AG09309 (cell line): ENCODE results near the gene CLINT1.

Experiments used
- DNase-seq: peaks from one replicate; pipeline ENCODE4 v3.0.0-alpha.2; 2010; ENCODE audit warnings: low read depth
- H3K4me3 ChIP-seq: 2 replicates; pipeline ENCODE4 v1.5.1; 2011; ENCODE audit warnings: mild to moderate bottlenecking, low read depth, low read length, moderate library complexity; ENCODE audit not compliant: control insufficient read depth
- TF ChIP-seq, protein P1 (sequence below): IDR thresholded peaks from 2 replicates; pipeline ENCODE4 v1.5.1; 2011; ENCODE audit warnings: mild to moderate bottlenecking, low read depth, low read length, inconsistent platforms; ENCODE audit not compliant: insufficient read depth, control insufficient read depth; ENCODE audit errors: missing control alignments

The CLINT1 gene

DNA sequence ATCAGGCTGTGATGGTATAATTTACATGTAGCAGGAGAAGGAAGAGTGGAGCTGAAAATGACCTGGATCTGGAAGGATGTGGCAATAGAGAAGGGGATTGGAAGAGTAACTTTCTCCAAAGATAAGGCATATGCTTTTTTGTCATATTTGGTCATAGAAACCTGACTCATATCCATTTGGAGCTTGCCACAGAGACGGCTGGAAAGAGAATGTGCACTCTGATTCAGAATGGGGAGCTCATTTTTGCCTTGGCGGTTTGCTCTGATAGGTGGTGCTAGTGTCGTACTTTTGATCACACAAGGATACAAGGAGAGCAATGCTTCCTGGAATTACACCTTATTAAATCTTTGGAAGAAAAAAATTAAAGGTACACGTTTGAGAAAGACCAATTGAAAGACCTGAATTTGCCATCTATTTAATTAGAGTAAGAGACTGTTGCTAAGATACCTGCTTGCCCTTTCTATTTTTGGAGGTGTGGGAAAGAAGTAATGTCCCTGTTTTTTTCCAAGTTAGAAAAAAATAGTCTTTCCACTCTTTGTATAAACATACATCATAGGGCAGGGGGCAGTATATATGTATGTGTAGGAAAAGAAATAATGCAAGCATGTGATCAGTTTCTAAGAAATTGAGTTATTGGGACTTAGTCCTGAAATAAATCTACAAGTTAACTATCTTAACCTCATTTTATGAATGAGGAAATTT lies 110.0 kb downstream of the CLINT1 start:
- DNase-seq: peak; percentile 75
- no peak overlapping the region for H3K4me3 ChIP-seq
- TF ChIP-seq, protein P1, sequence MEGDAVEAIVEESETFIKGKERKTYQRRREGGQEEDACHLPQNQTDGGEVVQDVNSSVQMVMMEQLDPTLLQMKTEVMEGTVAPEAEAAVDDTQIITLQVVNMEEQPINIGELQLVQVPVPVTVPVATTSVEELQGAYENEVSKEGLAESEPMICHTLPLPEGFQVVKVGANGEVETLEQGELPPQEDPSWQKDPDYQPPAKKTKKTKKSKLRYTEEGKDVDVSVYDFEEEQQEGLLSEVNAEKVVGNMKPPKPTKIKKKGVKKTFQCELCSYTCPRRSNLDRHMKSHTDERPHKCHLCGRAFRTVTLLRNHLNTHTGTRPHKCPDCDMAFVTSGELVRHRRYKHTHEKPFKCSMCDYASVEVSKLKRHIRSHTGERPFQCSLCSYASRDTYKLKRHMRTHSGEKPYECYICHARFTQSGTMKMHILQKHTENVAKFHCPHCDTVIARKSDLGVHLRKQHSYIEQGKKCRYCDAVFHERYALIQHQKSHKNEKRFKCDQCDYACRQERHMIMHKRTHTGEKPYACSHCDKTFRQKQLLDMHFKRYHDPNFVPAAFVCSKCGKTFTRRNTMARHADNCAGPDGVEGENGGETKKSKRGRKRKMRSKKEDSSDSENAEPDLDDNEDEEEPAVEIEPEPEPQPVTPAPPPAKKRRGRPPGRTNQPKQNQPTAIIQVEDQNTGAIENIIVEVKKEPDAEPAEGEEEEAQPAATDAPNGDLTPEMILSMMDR: no peak

GRCh38 chr5:157747766-157748700 lies 110.9 kb downstream of the CLINT1 start:
- DNase-seq: no peak
- no peak overlapping the region for H3K4me3 ChIP-seq
- TF ChIP-seq, protein P1: no peak

DNA sequence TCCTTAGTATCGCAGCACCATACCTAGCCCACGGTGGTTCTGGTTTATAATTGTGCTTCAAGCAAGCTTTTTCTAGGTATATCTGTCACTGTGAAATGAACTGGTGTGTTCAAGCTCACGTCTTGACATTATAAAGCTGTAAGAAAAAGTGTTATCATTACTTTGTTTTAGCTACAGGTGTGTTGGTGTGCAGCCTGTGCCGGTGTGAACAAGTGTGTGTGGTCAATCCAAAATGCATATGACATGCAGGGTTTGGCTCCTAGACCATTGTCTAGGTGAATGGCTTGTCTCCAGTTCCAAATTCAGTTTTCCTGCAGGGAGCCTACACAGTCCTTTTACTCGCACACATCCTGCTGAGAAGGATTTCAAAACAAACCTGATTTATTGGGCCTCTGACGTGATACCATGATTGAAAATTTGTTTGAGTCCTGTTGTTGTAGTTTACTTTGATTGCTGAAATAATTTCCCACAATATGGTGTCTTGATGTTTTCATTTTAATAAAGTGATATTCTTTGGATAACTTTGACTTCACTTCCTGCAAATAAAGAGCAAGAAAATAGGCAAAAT lies 111.7 kb downstream of the CLINT1 start:
- TF ChIP-seq, protein P1: no peak
- H3K4me3 ChIP-seq: no peak overlapping the region
- no peak for DNase-seq

DNA sequence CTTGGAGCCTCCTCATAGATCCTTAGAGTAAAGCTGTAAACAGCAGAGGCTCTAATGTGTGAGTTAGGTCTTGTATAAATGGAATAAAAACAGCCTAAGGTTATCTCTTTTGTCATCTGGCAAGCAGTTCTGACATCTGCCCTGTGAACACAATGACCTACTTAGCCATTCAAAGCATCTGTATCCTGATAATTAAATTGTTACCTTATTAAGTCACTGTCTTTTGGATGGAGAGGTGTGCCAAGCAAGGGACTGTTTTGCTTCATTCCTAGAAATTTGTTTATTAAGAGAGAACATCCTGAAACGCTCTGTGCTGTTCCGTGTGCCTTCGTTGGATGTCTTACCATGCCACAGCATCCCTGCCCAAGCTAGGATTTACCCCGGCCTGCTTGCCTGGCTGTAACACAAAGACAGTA lies 113.9 kb downstream of the CLINT1 start:
- DNase-seq: no peak
- TF ChIP-seq, protein P1: no peak
- H3K4me3 ChIP-seq: no peak overlapping the region

DNA sequence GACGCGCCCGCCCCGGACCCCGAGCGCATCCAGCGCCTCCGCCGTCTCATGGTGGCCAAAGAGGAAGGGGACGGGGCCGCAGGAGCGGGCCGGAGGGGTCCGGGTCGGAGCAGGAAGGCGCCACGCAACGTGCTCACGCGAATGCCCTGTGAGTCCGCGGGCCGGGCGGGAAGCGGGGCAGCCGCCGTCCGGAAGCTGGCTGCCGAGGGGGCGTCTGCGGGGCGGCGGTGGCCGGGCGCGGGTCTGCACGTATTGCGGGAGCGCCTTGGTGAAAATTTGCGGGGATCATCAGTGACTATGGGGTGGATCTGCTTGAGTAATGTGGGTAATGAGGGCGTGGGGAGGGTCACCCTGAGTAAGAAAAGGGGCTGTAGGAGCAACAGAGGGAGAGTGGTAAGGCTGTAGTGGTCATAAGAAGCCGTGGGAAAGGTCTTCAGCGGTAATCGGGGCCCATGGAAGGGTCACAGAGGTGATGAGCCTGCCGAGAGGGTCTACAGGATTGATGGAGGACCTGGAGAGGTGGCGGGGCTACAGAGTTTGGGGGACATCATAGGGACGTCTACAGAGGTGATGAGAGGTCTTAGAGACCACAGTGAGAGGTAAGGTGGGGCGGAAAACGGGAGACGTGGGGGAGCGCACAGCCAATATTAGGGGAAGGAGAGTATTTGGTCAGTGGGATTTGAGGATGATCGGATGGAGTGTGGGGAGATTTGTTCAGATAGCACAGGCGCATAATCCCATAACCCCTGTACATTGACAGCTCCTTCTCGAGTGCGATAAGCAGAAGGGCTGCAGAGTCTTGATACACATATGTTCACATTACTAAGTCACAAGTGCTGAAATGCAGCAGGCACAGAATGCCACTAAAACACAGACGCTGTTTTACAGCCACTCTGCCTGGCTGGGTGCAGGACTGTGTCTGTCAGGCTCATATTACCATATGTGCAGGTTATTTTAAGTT lies 114.6 kb downstream of the CLINT1 start:
- no peak for DNase-seq
- peak overlapping the region; percentile 71 for H3K4me3 ChIP-seq
- TF ChIP-seq, protein P1: no peak
